Right lobe of liver (tissue), 4 donors: ENCODE measurements around the gene SYVN1.

ENCODE experiments used
- CTCF ChIP-seq, 4 donors: fragments of 200-600 bp in 3 of 4; fragments of 450-650 bp in 1 of 4; IDR thresholded peaks; one replicate each; pipeline versions ENCODE4 v1.5.1 to v1.8.0; 2016 to 2022; ENCODE audit warnings: antibody characterized with exemption in 4 of 4, mild to moderate bottlenecking in 2 of 4
- POLR2A ChIP-seq: fragments of 450-650 bp; IDR thresholded peaks from one replicate; pipeline ENCODE4 v1.6.1; 2017; ENCODE audit warnings: antibody characterized with exemption, mild to moderate bottlenecking
- donor health status: DM: no; HTN: no; CAD: no.
- donor health status: DM: no; HTN: no; CAD: no.
- donor health status: DM: no; HTN: yes; CAD: no.

- no peak for TF ChIP-seq CTCF (IDR thresholded peaks at IDR 0.05)
- no peak for TF ChIP-seq POLR2A
Observed at GRCh38 chr11:65113839-65114238, 20.5 kb downstream of the SYVN1 start.
